ENCODE measurements around the gene DLL1.

DLL1 gene

GRCh38 chr6:170279977-170280688, 10.7 kb downstream of the DLL1 start:
- Histone ChIP-seq H3K9me3 (replicated peaks; ENCODE audit: insufficient read depth, low read length) (no peaks in the 10 kb centered on the region), H3K4me3 (ENCODE audit: low read length) (peak overlapping the region; percentile 51)
- peak; percentile 46 for DNase-seq

GRCh38 chr6:170279426-170279825, 11.5 kb downstream of the DLL1 start:
- Histone ChIP-seq H3K9me3 (replicated peaks; ENCODE audit: insufficient read depth, low read length) (no peaks in the 10 kb centered on the region), H2AFZ (ENCODE audit: low read length) (no peak overlapping the region), H3K27me3 (replicated peaks; ENCODE audit: insufficient read depth, low read length) (peaks cover 55% of the 10 kb centered on the region), H3K4me1 (ENCODE audit: low read length) (no peaks in the 10 kb centered on the region), H3K4me2 (ENCODE audit: low read depth, low read length) (no peak overlapping the region), H3K79me2 (ENCODE audit: low read length) (no peaks in the 10 kb centered on the region), H3K27ac (ENCODE audit: low read length) (no peak overlapping the region), H3K9me2 (replicated peaks; ENCODE audit: insufficient read depth, low read length) (no peaks in the 10 kb centered on the region), H3K36me3 (replicated peaks; ENCODE audit: insufficient read depth, low read length) (no peaks in the 10 kb centered on the region), H3K9ac (ENCODE audit: low read length) (no peak overlapping the region), H3F3A (ENCODE audit: insufficient read depth, low read length) (no peaks in the 10 kb centered on the region), H4K20me1 (ENCODE audit: insufficient read depth, low read length) (no peaks in the 10 kb centered on the region), H3K4me3 (ENCODE audit: low read length) (no peak overlapping the region)
- DNase-seq, result no peak
- TF ChIP-seq CTCF (IDR thresholded peaks at IDR 0.05; ENCODE audit: low read length) (no peak), EZH2 (optimal IDR thresholded peaks at IDR 0.05; ENCODE audit: low read depth, low read length) (no peak), EZH2phosphoT487 (IDR thresholded peaks at IDR 0.05; ENCODE audit: low read length) (no peak)

More at GRCh38 chr6:170279977-170280688, 10.7 kb downstream of the DLL1 start:
- 0 out of 2 replicates have a peak overlapping the region, but pooled peaks have one; percentile 38 for H2AFZ ChIP-seq (ENCODE audit: low read length)
- H3K27ac ChIP-seq (ENCODE audit: low read length), result no peak overlapping the region
- H3K4me1 ChIP-seq (ENCODE audit: low read length), result no peaks in the 10 kb centered on the region
- no peaks in the 10 kb centered on the region for H3K79me2 ChIP-seq (ENCODE audit: low read length)
- H3K9me2 ChIP-seq (replicated peaks; ENCODE audit: insufficient read depth, low read length), result no peaks in the 10 kb centered on the region
- H3F3A ChIP-seq (ENCODE audit: insufficient read depth, low read length), result no peaks in the 10 kb centered on the region
- H3K4me2 ChIP-seq (ENCODE audit: low read depth, low read length), result peak overlapping the region; percentile 72
- H4K20me1 ChIP-seq (ENCODE audit: insufficient read depth, low read length), result no peaks in the 10 kb centered on the region
- peaks cover 55% of the 10 kb centered on the region for H3K27me3 ChIP-seq (replicated peaks; ENCODE audit: insufficient read depth, low read length)
- TF ChIP-seq EZH2 (optimal IDR thresholded peaks at IDR 0.05; ENCODE audit: low read depth, low read length), result no peak
- TF ChIP-seq EZH2phosphoT487 (IDR thresholded peaks at IDR 0.05; ENCODE audit: low read length), result no peak
- H3K36me3 ChIP-seq (replicated peaks; ENCODE audit: insufficient read depth, low read length), result no peaks in the 10 kb centered on the region
- no peak overlapping the region for H3K9ac ChIP-seq (ENCODE audit: low read length)

GRCh38 chr6:170278743-170279094, 12.2 kb downstream of the DLL1 start:
- H3K4me1 ChIP-seq (ENCODE audit: low read length), result no peaks in the 10 kb centered on the region
- H3F3A ChIP-seq (ENCODE audit: insufficient read depth, low read length), result no peaks in the 10 kb centered on the region
- no peak overlapping the region for H2AFZ ChIP-seq (ENCODE audit: low read length)
- no peaks in the 10 kb centered on the region for H3K9me2 ChIP-seq (replicated peaks; ENCODE audit: insufficient read depth, low read length)
- TF ChIP-seq EZH2 (optimal IDR thresholded peaks at IDR 0.05; ENCODE audit: low read depth, low read length) (no peak), EZH2phosphoT487 (IDR thresholded peaks at IDR 0.05; ENCODE audit: low read length) (no peak), CTCF (IDR thresholded peaks at IDR 0.05; ENCODE audit: low read length) (no peak)
- no peak overlapping the region for H3K9ac ChIP-seq (ENCODE audit: low read length)
- peaks cover 61% of the 10 kb centered on the region for H3K27me3 ChIP-seq (replicated peaks; ENCODE audit: insufficient read depth, low read length)
- no peaks in the 10 kb centered on the region for H4K20me1 ChIP-seq (ENCODE audit: insufficient read depth, low read length)
- H3K79me2 ChIP-seq (ENCODE audit: low read length), result no peaks in the 10 kb centered on the region
- H3K9me3 ChIP-seq (replicated peaks; ENCODE audit: insufficient read depth, low read length), result no peaks in the 10 kb centered on the region
- H3K4me3 ChIP-seq (ENCODE audit: low read length), result no peak overlapping the region
- no peak overlapping the region for H3K27ac ChIP-seq (ENCODE audit: low read length)
- no peaks in the 10 kb centered on the region for H3K36me3 ChIP-seq (replicated peaks; ENCODE audit: insufficient read depth, low read length)
- H3K4me2 ChIP-seq (ENCODE audit: low read depth, low read length), result no peak overlapping the region
- no peak for DNase-seq

Data from MM.1S (cell line).